HG02588 (cell line): ENCODE results near the gene FAM118A.
"Not testable (repeated sequence)": the region's sequence is repeated elsewhere in the genome, so short reads cannot be mapped to it uniquely, and the experiment has no call there.

Experiments
- ATAC-seq: cut with Tn5 transposase; IDR thresholded peaks from one replicate; pipeline ENCODE4 v1.9.1; 2021; ENCODE audit warnings: mild to moderate bottlenecking, moderate library complexity; ENCODE audit not compliant: unreplicated experiment

Gene FAM118A

GRCh38 chr22:45328822-45329529 lies 19.2 kb downstream of the FAM118A start:
- ATAC-seq, result no peak

- no peak for ATAC-seq
Measured at GRCh38 chr22:45329530-45329936, 19.8 kb downstream of the FAM118A start.

- no peak for ATAC-seq
Measured at GRCh38 chr22:45330548-45330947, 20.8 kb downstream of the FAM118A start.

GRCh38 chr22:45331486-45331885 lies 21.8 kb downstream of the FAM118A start:
- no peak for ATAC-seq

- no peak for ATAC-seq
Measured at GRCh38 chr22:45332001-45332400, 22.3 kb downstream of the FAM118A start.

- no peak for ATAC-seq
Measured at GRCh38 chr22:45334068-45334467, 24.3 kb downstream of the FAM118A start.

- no peak for ATAC-seq
Measured at GRCh38 chr22:45334528-45334927, 24.8 kb downstream of the FAM118A start.

GRCh38 chr22:45335021-45335818 lies 25.5 kb downstream of the FAM118A start:
- ATAC-seq, result no peak

GRCh38 chr22:45335854-45336522 lies 26.3 kb downstream of the FAM118A start:
- no peak for ATAC-seq

GRCh38 chr22:45336971-45337431 lies 27.3 kb downstream of the FAM118A start:
- no peak for ATAC-seq

GRCh38 chr22:45337536-45337935 lies 27.8 kb downstream of the FAM118A start:
- ATAC-seq, result no peak

- no peak for ATAC-seq
Measured at GRCh38 chr22:45338795-45339194, 29.1 kb downstream of the FAM118A start.

- ATAC-seq, result no peak
Measured at GRCh38 chr22:45340323-45340722, 30.6 kb downstream of the FAM118A start.

- ATAC-seq, result no peak
Measured at GRCh38 chr22:45341498-45341897, 31.8 kb downstream of the FAM118A start.

- no peak for ATAC-seq
Measured at GRCh38 chr22:45343143-45343542, 33.4 kb downstream of the FAM118A start.

GRCh38 chr22:45344334-45344733 lies 34.6 kb downstream of the FAM118A start:
- ATAC-seq, result no peak

- ATAC-seq, result no peak
Measured at GRCh38 chr22:45349916-45350315, 40.2 kb downstream of the FAM118A start.

- no peak for ATAC-seq
Measured at GRCh38 chr22:45351956-45352355, 42.2 kb downstream of the FAM118A start.

- not testable (repeated sequence) for ATAC-seq
Measured at GRCh38 chr22:45352757-45353156, 43.0 kb downstream of the FAM118A start.

GRCh38 chr22:45353786-45354185 lies 44.1 kb downstream of the FAM118A start:
- no peak for ATAC-seq

- no peak for ATAC-seq
Measured at GRCh38 chr22:45357490-45357889, 47.8 kb downstream of the FAM118A start.

GRCh38 chr22:45358127-45358526 lies 48.4 kb downstream of the FAM118A start:
- ATAC-seq, result no peak
